HG03095 (cell line): Measurements from ENCODE around the gene DUS3L.

Source experiments
- ATAC-seq: cut with Tn5 transposase; IDR thresholded peaks from one replicate; pipeline ENCODE4 v1.9.1; 2021; ENCODE audit warnings: moderate library complexity; ENCODE audit not compliant: unreplicated experiment

DUS3L gene

GRCh38 chr19:5823579-5824281 lies 32.8 kb upstream of the DUS3L start:
- no peak for ATAC-seq

DNA sequence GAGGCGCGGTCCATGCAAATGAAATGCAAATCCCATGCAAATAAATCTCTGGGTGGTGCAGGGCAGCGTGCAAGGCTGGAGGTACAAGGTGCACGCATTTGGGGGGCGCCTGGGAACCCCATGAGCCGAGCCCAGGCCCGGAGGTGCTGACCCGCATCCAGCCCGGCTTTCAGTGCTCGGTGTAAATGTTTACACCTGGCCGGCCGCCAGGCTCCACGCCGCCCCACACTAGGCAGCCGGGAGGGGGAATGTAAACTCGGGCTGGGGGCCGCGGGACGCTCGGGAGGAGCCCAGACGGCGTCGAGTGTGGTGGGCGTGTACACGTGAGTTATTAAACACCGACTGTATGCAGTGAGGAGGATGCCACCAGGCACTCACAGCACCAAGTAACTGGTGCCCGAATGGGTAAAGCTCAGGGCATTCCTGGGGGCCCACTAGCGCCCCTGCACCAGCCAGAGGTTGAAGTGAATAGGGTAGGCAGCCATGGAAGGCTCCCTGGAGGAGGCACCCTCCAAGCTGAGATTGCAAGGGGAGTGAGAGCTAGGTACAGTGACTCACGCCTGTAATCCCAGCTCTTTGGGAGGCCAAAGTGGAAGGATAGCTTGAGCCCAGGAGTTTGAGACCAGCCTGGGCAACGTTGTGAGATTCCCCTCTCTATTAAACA lies 31.4 kb upstream of the DUS3L start:
- ATAC-seq = no peak

GRCh38 chr19:5821521-5822180 lies 30.7 kb upstream of the DUS3L start:
- ATAC-seq = no peak

DNA sequence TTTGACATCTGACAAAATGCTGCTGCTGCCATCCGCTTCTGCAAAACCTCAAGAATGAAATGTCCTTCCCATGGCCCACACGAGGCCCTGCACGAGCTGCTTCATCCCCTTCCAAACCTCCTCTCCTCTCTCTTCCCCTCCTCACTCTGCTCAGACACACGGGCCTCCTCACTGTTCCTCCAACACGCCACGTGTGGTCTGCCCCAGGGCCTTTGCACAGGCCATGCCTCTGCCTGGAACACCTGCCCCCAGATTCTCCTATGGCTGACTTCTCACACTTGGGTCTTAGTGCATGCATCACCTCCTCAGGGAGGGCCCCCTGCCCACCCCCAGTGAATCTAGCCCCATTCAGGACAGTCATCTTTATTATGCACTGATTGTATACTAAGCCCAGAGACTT lies 29.8 kb upstream of the DUS3L start:
- no peak for ATAC-seq

DNA sequence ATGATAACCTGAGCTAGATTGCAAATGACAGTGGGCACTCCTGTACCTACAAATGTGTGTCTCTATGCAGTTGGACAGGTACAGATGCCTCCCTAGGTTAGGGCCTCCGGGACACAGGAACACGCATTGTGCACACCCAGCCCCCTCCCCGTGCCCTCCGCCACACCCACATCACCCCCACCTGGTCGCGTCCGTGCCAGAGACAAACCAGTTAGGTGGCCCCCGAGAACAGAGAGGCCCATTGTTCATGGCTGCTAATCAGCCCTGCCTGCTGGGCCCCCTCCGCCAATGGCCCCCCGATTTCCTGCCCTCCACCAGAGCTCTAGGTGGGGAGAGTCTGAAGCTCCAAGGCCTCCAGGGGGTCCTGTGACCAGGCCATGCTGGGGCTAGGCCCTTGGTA lies 27.6 kb upstream of the DUS3L start:
- no peak for ATAC-seq

- ATAC-seq = no peak
Measured at GRCh38 chr19:5817218-5817617, 26.3 kb upstream of the DUS3L start.

DNA sequence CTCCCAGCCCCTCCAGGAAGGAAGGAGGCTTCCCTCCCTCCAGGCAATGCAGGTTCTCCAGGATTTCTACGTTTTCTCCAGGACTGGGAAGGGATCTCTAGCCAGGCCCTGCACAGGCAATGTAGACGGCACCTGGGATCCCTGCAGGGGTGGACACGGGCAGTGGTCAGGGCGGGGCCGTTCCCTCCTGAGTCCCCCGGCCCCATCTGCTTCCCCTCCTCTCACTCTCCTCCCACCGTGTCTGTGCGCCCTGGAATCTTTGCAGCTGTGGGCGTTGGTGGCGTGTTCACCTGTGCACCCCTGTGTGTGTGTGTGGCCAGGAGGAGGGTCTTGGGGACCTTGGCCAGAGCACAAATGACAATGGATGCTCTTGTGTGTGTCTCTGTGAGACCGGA lies 23.9 kb upstream of the DUS3L start:
- no peak for ATAC-seq

DNA sequence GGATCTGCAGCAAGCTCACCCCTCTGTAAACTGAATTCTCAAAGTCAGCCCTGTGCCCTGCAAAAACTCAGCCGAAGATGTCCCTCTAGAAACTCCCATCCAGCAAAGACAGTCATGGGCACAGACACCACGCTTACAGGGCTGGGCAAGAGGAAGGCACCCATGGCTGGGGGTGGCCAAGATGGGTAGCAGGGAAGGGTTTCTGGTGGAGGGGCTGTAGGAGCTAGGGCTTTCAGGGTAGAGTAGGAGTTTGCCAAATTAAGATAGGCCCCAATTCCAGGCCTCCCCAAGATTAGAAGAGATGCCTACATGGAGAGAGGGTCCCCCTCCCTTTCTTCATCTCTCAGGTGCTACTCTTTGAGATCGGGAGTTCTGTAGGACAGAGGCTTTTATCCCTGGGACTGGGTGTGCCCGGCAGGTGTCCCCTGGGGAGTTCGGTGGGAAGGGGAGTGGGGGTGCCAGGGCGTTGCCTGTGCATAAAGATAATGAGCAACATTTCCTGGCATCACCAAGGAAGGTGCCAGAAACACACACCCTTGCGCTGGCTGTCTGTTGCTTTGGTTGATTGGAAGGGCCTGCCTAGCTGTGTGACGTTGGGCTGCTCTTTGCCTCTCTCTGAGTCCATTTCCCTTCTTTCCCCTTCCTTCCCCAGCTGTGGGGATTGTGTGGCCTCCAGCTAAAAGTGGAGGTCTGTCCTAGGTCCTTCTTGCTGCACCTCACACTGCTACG lies 23.3 kb upstream of the DUS3L start:
- ATAC-seq = no peak

DNA sequence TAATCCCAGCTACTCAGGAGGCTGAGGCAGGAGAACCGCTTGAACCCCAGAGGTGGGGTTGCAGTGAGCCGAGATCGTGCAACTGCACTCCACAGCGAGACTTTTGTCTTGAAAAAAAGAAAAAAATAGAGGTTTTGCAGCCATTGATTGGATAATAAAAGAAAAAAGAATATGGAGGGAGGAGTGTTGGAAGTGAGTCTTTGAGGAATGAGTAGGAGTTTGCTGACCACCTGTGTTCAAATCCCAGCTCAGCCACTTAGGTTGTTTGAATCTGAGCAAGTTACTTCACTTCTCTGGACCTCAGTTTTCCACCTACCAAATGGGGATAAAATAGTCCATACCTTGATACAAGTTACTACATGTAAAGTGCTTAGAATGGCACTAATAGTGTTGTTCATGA lies 20.2 kb upstream of the DUS3L start:
- no peak for ATAC-seq

- ATAC-seq = no peak
Measured at GRCh38 chr19:5809469-5809868, 18.5 kb upstream of the DUS3L start.

DNA sequence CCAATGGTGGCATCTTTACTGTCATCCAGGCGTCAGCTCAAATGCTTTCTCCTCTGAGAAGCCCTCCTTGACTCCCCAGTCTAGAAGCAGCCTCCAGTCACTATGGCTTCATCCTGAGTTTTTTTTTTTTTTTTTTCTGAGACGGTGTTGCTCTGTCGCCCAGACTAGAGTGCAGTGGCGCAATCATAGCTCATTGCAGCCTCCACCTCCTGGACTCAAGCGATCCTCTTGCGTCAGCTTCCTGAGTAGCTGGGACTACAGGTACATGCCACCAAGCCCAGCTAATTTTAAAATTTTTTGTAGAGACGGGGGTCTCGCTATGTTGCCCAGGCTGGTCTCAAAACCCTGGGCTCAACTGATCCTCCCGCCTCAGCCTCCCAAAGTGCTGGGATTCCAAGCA lies 18.1 kb upstream of the DUS3L start:
- no peak for ATAC-seq

DNA sequence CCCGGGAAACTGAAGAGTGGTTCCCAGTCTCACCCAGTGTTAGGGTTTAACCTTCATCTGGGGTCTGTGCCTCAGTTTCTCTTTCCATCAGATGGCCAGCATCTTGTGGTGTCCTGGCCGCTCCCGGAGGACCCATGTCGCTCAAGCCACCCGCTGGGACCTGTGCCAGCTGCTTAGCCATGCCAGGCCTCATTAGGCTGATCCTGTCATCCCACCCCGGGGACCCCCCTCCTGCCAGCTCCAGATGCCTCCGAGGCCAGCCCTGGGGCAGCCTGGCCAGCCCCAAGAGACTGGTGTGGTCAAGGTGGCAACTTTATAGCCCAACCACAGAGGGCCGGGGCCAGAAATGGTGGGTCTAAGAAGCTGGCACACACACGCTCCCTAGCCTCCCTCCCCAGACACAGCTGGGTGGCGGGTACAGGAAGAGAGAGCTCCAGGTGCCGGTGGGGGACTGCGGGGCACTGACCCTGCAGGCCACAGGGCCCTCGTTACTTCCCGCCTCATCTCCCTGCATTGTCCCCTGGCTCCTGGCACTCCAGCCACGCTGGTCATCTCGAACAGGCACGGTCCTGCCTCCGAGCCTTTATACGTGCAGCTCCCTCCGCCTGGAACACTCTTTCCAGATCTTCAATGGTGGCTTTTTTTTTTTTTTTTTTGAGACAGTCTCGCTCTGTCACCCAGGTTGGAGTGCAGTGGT lies 17.3 kb upstream of the DUS3L start:
- ATAC-seq = no peak

- ATAC-seq = no peak
Measured at GRCh38 chr19:5806905-5807304, 15.9 kb upstream of the DUS3L start.

DNA sequence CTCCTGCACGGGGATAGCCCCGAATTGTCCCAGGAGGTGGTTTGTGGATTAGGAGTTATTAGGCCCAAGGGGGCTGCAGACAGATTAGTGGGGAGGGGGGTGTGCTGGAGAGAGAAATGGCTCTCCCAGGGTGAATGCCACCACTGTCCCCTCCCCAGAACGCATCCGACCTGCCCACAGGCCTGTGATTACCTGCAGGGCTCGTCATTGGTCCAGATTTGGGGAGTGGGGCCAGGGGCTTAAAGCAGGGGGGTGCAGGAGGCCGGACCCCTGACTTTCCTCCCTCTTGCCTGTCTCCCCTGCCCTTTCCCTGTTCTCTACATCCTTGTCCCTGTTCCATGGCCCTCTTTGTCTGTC lies 15.1 kb upstream of the DUS3L start:
- no peak for ATAC-seq

- ATAC-seq = no peak
Measured at GRCh38 chr19:5805462-5806132, 14.6 kb upstream of the DUS3L start.

GRCh38 chr19:5804516-5805461 lies 13.8 kb upstream of the DUS3L start, which contains the start of gene NRTN:
TSS of gene NRTN (plus strand) at chr19:5805067. CDS start at chr19:5824166, 19,099 bp downstream.
- no peak for ATAC-seq

- ATAC-seq = no peak
Measured at GRCh38 chr19:5803752-5804515, 13.0 kb upstream of the DUS3L start.

DNA sequence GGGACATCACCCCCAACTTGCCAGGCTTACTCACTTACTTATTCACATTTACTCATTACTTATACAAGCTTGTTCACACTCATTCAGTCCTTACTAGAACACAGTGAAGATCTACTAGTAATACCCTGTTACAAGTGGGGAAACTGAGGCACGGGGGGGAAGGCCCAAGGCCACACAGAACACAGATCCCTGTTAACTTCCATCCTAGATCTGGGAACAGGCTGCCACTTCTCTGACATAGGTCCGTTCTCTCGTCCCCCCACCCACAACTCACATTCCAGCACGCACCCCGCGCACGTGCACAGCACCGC lies 12.4 kb upstream of the DUS3L start:
- ATAC-seq = no peak
